Cortex of kidney (tissue), 1 donor: ENCODE data around the gene DTWD2.
"Not testable (repeated sequence)": the region's sequence is repeated elsewhere in the genome, so short reads cannot be mapped to it uniquely, and the experiment has no call there.

Source experiments
- DNase-seq: peaks from one replicate; lab custom pipeline; 2025; lab: John Stamatoyannopoulos, UW

DTWD2 gene

DNA sequence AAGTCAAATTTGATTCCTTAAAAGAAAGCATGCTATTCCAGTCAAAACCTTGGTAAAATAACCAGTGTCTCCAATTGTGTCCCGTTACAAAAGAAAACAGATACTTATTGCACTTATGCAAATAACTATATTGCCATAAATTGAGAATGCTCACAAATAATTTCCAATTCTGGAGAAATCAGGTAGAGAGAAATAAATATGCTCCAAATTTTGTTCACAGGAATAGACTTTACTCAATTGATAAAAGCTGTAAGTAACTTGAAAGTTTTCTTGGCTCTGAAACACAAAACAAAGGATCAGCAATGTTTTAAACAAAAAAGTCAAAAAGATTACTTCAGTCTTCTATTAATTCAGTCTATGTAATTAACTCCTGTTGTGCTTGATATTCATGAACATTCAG is 7.8 kb upstream of the DTWD2 start:
- DNase-seq = no peak

DNA sequence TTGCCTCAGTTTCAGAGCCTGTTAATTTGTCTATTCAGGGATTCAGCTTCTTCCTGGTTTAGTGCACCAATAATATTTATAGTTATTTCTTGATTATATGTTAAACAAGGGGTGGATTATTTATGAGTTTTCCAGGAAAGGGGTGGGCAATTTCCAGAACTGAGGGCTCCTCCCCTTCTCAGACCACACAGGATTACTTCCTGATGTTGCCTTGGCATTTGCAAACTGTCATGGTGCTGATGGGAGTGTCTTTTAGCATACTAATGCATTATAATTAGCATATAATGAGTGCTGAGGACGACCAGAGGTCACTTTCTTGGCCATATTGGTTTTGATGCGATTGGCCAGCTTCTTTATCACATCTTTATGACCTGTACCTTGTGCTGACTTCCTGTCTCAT is 6.2 kb upstream of the DTWD2 start:
- DNase-seq = no peak

- DNase-seq = not testable (repeated sequence)
Observed at GRCh38 chr5:118993118-118993517, 4.8 kb upstream of the DTWD2 start.

DNA sequence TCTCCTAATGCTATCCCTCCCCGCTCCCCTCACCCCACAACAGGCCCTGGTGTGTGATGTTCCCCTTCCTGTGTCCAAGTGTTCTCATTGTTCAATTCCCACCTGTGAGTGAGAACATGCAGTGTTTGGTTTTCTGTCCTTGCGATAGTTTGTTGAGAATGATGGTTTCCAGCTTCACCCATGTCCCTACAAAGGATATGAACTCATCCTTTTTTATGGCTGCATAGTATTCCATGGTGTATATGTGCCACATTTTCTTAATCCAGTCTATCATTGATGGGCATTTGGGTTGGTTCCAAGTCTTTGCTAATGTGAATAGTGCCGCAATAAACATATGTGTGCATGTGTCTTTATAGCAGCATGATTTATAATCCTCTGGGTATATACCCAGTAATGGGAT is 3.7 kb upstream of the DTWD2 start:
- not testable (repeated sequence) for DNase-seq

GRCh38 chr5:118990582-118990981 is 2.2 kb upstream of the DTWD2 start:
- no peak for DNase-seq

- DNase-seq = no peak
Observed at GRCh38 chr5:118989816-118990215, 1.5 kb upstream of the DTWD2 start.

DNA sequence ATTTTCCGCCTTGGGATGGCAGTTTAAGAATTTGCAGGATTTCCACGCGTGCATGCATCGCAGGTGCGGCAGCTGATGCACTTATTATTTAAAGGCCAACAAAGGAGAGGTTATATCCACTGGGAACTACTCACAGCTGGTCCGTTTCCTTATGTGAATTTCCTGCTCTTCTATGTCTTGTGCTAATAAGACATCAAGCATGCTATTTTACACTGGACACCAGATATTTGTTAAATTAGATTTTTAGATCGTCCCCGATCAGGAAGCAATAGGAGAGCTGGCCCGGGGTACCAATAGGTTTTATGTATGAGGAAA is 476 bp upstream of the DTWD2 start:
- no peak for DNase-seq

- no peak for DNase-seq
Observed at GRCh38 chr5:118984602-118985001, 3.7 kb downstream of the DTWD2 start.

- DNase-seq = no peak
Observed at GRCh38 chr5:118981783-118982182, 6.6 kb downstream of the DTWD2 start.

DNA sequence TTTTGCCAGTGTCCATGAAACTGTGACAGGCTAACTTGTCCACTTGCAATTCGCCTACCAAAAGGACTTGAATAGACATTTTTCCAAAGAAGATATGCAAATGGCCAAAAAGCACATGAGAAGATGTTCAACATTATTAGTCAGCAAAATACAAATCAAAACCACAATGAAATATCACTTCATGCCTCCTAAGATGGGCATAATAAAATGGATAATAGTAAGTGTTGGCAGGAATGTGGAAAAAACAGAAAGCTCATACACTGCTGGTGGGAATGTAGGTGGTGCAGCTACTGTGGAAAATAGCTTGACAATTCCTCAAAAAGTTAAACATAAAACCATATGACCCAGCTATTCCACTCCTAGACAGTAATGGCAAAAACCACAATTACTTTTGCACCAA is 7.9 kb downstream of the DTWD2 start:
- DNase-seq = no peak

GRCh38 chr5:118980017-118980416 is 8.3 kb downstream of the DTWD2 start:
- no peak for DNase-seq

GRCh38 chr5:118973779-118974445 is 14.4 kb downstream of the DTWD2 start:
- not testable (repeated sequence) for DNase-seq

- no peak for DNase-seq
Observed at GRCh38 chr5:118968925-118969375, 19.4 kb downstream of the DTWD2 start.

DNA sequence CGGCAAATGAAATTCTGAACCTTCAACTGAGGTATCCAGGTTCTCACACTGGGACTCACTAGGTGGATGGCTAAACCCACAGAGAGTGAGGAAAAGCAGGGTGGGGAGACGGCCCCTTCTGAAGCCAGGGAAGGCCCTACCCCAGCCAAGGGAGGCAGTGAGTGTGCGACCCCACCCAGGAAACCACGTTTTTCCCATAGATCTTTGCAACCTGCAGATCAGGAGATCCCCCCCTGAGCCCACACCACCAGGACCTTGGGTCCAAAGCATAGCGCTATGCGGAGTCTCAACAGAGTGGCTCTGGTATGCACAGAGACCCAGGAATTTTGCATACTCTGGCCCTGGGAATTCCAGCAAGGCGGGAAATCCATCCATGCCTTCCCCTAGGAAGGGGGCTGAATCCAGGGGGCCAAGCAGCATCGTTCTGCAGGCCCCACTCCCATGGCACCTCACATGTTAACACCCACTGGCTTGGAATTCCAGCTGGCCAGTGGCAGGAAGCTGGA is 19.9 kb downstream of the DTWD2 start:
- DNase-seq = no peak

- DNase-seq = no peak
Observed at GRCh38 chr5:118967059-118967508, 21.3 kb downstream of the DTWD2 start.

GRCh38 chr5:118965890-118966289 is 22.5 kb downstream of the DTWD2 start:
- DNase-seq = no peak

DNA sequence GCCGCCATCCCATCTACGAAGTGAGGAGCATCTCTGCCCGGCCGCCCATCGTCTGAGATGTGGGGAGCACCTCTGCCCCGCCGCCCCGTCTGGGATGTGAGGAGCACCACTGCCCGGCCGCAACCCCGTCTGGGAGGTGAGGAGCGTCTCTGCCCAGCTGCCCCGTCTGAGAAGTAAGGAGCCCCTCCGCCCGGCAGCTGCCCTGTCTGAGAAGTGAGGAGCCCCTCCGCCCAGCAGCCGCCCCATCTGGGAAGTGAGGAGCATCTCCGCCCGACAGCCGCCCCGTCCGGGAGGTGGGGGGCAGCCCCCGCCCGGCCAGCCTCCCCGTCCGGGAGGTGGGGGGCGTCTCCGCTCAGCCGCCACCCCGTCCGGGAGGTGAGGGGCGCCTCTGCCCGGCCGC is 23.4 kb downstream of the DTWD2 start:
- not testable (repeated sequence) for DNase-seq

DNA sequence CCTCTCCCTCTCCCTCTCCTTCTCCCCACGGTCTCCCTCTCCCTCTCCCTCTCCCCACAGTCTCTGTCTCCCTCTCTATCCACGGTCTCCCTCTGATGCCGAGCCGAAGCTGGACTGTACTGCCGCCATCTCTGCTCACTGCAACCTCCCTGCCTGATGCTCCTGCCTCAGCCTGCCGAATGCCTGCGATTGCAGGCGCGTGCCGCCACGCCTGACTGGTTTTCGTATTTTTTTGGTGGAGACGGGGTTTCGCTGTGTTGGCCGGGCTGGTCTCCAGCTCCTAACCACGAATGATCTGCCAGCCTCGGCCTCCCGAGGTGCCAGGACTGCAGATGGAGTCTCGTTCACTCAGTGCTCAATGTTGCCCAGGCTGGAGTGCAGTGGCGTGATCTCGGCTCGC is 24.0 kb downstream of the DTWD2 start:
- not testable (repeated sequence) for DNase-seq

GRCh38 chr5:118963169-118963568 is 25.2 kb downstream of the DTWD2 start:
- no peak for DNase-seq

GRCh38 chr5:118960557-118960956 is 27.8 kb downstream of the DTWD2 start:
- DNase-seq = no peak

DNA sequence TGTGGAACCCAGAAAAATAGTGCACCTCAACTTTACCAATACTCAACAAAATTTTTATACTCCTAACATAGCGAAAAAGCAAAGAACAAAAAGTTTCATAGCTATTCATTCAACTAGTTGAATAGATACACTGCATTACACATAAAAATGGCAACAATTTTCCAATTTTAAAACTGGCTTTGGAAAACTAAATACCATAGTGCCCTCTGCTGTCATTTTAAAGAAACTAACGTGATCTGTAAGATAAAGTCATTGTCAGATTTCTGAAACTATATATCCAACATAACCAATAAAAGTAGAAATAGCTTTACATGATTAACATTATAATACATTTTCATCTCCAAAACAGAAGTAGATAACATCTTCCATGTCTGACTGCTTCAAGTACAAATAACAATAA is 31.6 kb downstream of the DTWD2 start:
- DNase-seq = no peak

DNA sequence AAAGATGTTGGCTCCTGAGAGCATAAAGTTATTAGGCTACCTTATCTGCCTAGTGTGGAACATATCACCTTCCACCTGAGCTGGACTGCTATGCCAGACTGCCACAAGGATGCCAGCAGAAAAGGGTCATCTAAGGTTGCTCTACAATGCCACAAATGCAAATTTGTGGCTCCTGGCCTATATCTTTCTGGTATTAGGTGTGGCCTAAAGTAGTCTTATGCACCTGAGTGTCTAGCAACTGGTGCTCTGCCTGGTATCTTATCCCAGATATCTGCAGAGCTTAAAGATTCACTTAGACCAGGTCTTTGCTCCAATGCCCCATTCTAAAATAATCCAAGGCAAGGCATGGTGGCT is 34.7 kb downstream of the DTWD2 start:
- no peak for DNase-seq

DNA sequence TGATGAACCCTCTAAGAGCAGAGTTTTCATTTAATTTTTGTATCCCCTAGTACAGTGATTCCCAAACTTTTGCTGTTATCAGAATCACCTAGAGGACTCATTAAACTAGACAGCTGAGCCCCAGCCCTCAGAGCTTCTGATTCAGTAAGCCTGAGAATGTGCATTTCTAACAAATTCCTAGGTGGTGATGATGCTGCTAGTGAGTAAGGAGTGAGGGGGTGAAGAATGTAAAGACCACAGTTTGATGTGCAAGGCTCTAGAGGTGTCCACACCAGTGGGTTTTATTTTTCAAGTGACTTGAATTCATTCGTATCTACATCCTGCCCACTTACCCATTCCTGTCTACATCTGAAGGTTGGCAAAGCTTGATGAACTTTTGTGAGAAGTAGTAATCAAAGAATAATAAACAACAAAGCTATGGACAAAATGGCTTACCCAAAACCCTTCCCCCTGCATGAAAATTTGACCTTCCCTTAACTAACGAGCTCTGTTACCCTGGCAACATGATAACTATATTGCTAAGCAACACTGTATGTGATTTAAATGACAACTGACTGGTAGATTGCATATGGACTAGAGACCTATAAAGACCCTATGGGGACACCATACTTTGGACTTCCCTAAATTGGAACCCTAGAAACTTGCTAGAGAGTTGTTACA is 35.2 kb downstream of the DTWD2 start:
- no peak for DNase-seq

DNA sequence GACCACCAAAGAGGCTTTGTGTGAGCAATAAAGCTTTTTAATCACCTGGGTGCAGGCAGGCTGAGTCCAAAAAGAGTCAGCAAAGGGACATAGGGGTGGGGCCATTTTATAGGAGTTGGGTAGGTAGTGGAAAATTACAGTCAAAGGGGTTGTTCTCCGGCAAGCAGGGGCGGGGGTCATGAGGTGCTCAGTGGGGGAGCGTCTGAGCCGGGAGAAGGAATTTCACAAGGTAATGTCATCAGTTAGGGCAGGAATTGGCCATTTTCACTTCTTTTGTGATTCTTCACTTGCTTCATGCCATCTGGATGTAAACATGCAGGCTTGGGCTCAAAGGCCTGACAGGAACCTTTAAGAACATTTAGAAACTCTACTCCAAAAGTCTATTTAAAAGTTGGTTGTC is 36.0 kb downstream of the DTWD2 start:
- not testable (repeated sequence) for DNase-seq
